Measurements from ENCODE around the gene CD200R1.

The CD200R1 gene, protein sequence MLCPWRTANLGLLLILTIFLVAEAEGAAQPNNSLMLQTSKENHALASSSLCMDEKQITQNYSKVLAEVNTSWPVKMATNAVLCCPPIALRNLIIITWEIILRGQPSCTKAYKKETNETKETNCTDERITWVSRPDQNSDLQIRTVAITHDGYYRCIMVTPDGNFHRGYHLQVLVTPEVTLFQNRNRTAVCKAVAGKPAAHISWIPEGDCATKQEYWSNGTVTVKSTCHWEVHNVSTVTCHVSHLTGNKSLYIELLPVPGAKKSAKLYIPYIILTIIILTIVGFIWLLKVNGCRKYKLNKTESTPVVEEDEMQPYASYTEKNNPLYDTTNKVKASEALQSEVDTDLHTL

DNA sequence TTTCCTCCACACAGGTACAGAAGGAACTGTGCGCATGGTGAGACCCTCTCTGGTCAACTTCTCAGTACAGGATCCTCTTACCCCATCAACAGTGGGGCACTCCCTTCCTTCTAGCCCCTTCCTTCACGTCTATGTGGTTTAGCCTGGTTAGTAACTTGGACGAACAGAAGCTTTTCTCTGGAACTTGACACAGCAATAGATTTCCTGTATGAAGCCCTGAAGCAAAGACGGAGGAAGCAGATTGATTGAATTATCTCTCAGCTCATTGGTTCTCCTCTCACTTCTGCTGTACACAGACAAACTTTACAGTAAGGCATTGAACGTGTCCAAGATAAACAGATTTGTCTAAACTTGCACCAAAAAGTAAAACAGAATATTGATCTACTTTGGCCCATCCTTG lies at the start of gene CD200R1:
CD200R1 (minus strand) TSS at position 210 of the 400 bp plus-strand sequence. CDS start 246 bp downstream, outside the sequence.
- DNase-seq, result no peak

DNA sequence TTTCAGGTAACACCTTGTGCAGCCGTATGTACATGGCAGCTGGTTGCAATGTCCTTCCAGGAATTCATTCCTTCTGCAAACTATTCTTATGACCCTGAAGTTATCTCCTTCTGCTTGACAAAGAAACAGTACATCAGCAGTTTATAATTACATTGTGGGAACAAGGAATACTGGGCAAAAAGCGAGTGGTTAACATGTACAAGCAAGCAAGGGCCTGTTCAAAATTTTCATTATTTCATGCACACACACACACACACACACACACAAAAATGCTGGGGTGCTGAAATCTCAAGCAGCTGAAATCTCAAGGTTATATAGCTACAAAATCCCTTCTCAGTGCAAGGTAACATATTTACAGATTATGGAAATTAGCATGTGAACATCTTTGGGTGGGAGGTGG lies 46.6 kb upstream of the CD200R1 start:
- no peak for DNase-seq

DNA sequence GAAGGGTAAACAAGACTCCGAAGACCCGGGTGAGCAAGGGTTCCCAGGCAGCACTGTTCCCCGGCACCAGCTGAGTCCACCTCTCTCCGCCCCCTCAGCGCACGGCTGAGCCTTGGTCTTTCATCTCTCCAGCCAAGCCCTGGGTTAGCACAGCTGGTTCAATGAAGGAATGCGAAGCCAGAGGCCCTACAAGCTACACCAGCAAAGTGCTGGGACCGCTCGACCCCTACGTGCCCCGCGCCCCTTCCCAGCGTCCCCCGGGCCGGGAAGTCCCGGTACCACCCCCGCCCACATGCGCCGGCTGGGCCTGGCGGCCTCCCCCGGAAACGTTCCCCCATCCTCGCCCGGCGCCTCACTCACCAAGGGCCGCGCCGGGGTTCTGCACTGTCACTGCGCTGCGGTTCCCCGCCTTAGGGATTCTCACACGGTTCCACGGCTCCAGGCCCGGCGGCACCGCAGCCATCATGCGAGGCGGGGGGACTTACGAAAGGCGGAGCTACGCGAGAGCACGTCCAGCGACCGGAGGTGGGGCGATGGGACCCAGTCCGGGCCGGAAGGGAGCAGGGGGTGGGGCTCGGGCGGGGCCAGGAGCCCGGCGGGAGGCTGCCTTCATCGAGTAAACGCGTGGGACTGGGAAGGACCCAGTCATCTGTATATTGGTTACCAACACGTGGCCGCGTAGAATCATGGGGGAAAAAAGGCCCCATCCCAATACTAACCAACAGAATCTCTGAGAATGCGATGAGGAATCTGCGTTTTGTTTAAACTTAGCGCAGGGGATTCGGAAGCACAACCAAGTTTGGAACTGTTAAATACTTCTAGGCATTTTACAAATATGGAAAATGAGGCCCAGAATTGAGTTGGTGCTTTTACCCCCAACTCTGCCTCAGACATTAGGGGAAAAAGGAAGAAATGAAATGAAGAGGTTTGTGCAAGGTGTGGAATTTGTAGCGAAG lies 44.6 kb upstream of the CD200R1 start:
- DNase-seq, result peak; percentile 38 to 98 (median 95)

DNA sequence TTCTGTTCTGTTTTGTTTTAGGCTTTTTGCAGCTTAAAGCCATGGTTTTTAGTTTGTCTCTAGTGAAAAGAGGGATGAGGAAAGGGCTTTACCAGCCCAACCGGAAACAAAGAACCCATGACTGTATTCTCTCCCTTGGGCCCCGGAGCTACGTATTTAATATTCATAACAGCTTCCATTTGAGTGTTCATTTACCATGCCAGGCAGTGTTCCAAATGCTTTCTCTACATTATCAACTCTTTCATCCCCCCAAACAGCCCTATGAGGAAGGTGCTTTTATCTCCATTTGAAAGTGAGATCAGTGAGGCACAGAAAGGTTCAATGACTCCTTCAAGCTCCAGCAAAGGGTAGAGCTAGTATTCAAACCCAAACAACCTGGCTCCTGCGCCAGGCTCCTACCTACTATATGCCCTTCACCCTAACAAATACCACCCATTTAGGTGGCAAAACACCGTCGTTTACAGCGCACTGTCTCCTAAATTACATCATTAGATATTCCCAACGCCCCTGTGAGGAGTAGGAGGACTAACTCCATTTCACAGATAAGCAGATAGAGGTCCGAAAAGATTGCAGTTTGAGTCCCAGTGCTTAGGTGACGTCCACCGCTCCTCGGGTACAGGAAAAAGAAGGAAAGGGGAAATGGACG lies 43.8 kb upstream of the CD200R1 start:
- peak in 3 of 14 donors; percentile 39 to 66 (median 42) for DNase-seq

DNA sequence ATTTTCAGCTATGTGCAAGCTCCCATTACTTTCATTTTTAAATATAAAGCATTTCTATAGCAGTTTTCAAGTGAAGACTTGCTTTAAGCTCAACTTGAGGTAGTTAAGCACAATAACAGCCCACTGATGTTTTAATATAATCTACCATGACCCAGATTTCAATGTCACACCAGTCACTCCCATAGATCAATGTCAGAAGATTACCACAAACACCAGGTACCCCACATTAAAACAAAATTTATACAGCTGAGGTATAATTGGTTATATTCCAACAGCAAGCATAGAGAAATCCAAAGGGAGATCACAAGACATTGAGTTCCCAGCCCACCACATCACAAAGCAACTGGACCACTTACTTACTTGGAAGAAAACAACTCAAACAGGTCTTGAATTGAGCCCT lies 38.7 kb upstream of the CD200R1 start:
- DNase-seq, result no peak

DNA sequence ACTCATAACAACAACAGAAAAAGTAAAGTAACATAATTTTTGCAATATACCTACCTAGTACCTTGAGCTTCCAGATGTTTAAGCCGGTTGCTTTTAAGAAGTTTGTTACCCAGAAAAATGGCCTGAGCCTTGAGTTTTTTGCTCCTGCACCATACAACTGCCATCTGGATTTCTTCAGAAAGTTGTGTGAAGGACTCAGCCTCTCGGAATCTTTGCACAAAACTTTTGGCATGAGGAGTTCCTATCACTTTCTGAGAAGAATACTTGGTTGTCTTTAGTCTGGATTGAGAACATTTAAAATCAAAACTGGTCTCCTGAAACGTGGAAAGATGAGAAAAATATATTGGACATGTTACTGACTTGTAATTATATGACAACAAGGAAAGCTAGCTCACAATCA lies 33.2 kb upstream of the CD200R1 start:
- no peak for DNase-seq

DNA sequence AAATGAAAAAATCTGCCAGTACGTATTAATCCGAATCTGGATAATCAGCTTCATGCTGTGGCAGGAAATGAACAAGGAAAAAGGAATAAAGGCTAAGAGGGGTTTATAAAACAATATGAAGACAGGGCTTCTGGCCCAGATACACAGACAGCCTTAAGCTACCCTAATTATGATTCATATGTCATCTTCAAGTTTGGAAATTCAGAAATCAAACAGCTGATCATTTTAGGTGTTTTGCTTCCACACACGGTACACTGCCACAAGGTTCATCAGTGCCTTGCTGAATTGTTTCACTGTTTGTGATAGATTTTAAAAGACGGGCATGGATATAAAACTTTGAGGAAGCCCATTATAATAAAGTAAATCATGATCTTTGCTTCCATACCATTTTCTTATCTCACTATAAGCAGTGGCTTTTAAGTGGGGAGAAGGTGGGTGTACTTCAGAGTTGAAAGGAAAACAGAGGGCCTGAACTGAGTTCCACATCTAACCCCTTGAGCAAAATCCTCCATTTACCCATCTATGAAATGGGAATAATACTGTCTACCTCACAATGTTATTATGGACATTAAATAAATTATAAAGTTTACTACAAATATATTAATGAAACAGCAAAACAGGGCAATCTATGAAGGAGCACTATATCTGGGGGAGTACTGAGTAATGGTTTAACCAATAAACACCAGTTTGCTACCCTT lies 31.6 kb upstream of the CD200R1 start:
- no peak for DNase-seq

DNA sequence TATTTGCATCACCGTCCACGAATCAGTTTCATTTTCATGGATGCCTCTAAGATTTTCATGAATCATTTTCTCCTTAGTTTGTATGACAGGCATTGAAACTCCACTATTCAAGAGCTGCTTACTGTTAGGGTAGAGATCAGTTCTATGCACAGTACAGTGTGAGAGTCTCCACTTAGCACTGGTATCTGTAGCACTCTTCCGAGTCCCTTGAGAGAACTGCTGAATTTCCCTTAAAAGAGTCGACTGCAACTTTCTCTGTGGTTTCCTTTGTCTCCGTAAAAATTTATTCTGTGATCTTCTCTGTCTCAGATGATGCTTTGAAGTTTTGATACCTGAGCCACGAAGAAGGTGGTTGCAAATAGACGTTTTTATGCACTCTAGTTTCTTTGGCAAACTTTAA lies 30.7 kb upstream of the CD200R1 start:
- no peak for DNase-seq

DNA sequence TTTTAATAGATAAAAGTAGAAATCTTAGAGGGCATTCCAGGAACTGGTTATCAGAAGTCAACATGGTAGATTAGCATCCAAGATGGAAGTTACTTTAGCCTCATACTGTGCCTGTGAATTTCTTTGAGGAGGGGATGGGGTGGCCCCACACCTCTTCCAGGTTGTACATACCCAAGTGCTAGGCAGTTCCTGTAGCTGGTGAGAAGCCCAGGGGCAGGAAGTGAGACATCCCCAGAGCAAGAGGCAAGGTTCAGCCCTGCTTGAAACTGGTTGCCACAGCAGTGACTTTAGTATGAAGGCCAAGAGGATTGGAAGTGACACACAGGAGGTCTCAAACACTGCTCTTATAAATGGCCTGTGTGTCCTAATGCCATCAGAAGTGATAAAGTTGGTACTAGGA lies 27.8 kb upstream of the CD200R1 start:
- no peak for DNase-seq

DNA sequence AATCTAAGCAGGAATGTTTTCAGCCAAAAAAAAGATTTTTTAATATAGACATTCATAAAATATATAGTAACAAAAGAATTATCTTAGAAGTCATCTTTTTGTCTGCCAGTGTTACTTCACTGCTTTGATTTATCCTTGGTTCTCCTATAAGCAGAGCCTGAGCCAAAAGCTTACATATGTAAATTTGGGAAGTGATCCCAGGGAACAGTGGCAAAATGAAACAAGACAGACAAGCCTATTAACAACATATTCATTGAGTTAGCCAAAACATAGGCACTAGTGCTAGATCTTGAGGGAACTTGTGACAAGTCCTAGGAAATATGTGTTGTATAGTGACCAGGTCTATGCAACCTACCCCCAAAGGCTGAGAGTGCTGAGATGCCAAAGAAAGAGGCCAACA lies 27.1 kb upstream of the CD200R1 start:
- DNase-seq, result no peak

DNA sequence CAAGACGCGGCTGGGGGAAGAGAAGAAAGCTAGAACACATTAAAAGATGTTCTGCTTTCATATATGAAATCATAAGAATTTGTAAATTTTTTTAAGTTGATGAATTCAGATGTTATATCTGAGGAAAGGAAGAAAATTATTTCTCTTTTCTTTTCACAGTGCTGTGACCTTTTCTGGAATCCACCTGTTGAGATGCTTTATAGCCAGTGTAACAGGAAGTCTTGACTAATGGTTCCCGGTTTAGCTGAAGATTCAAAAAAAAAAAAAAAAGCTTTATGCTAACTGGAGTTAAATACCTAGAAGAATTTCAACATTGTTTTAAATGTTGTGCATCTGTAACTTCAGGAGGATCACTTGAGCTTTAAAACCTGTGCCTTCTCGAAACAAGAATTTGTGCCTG lies 25.8 kb upstream of the CD200R1 start:
- no peak for DNase-seq

DNA sequence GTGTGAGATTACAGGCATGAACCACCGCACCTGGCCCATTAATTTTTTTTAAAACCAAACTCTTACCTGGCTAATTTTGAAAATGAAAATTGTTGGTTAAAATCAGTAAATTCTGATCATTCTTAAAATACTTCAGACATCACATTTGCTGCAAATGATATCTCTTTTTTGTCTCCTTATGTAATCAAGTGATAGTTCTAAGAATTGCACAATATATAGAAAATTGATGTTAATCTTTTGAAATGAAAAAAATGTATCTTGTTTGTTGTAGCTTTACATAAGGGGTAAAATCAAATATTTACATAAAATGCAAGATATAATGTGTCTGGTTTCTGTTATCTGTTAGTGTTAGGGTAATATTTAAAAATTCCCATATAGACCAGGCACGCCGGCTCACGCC lies 20.9 kb upstream of the CD200R1 start:
- no peak for DNase-seq

DNA sequence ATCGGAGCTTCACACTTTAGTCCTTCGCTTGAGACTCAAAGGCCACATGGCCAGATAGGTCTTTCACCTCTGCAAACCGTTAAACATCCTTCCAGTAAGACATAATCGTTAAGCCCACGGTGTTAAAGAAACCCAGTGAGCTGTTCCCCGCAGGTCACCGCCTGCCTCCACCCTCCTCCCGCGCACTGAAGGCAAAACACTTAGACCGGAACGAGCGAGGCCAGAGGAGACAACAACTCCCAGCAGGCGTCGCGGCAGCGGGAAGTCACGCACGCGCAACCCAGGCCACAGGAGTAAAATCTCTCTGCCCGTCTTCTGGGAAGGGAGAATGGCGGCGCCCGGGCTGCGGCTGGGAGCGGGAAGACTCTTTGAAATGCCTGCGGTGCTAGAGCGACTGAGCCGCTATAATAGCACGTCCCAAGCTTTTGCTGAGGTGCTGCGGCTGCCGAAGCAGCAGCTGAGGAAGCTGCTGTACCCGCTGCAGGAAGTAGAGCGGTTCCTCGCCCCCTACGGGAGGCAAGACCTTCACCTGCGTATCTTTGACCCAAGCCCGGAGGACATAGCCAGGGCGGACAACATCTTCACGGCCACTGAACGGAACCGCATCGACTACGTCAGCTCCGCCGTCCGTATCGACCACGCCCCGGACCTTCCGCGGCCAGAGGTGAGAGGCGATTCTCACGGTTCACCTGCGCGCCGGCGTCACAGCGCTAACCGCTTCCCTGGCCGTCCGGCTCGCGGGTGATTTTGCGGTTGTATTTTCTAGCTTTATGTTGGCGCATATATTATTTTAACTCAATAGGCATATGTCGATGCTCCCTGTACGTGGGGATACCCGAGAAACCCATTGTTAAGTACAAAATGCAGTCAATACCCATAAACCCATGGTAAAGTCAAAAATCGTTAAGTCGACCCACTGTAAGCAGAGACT lies 16.0 kb upstream of the CD200R1 start, which contains the start of gene GTPBP8:
GTPBP8 (plus strand) TSS at position 313 of the 931 bp plus-strand sequence; CDS start at position 329, 16 bp downstream.
- DNase-seq, result peak; percentile 47 to 95 (median 86)

DNA sequence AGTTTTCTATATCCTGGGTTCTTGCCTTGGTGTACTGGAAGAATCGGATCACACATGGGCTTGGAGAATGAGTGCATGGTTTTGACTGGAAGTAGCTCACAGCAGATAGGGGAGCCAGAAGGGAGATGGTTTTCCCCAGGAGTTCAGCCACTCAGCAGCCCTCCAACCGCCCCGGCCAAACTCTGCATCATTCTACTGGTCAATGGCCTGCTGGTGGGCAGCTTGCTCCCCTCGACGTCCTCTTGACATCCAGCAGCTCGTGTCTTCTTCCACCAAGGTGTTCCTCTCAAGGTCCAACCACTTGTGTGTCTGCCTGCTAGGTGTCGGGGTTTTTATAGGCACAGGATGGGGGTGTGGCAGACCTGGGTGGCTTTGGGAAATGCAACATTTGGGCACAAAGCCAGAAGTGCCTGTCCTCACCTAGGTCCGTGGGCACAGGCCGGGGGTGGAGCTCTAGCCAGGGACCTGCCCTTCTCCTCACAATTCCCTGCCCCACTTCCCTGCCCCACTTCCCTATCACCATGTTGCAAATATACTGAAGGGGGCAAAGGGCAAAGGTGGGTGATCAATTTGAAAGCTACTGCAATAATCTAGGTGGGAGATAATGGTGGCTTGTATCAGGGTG lies 12.9 kb upstream of the CD200R1 start:
- no peak for DNase-seq

DNA sequence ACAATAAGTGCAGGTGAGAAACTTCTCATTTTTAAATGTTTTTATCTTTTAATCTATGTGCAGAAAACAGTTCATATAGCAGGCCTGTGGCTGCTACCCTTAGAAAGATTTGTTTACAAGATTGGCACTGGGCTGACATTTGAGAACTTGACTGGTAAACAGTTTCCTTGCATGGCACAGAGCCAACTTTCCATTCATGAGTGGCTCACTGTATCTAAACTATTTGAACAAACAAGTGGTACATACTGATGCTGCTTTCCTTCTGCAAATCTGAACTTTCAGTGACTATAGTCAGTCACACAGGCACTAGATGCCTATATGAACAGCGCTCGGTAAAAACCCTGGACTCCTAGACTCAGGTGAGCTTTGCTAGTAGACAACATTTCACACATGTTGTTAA lies 9.6 kb upstream of the CD200R1 start:
- no peak for DNase-seq

DNA sequence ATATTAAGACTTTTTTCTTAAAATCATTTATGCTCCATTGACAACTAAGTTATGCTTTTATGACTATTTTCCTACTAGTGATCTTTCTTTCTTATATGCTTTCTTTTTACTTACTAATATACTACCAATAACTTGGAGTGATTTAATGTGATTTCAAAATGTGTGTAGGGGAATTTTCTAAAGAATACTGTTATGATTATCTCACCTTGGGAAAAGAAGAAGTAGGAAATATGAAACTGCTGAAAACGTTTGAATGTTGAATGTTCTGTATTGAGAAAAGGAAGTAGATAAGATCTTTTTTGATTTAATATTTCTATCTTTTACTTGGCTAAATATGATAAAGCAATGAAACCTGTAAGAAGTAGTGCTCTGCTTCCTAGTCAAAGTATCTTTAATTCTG lies 7.8 kb upstream of the CD200R1 start:
- DNase-seq, result no peak

DNA sequence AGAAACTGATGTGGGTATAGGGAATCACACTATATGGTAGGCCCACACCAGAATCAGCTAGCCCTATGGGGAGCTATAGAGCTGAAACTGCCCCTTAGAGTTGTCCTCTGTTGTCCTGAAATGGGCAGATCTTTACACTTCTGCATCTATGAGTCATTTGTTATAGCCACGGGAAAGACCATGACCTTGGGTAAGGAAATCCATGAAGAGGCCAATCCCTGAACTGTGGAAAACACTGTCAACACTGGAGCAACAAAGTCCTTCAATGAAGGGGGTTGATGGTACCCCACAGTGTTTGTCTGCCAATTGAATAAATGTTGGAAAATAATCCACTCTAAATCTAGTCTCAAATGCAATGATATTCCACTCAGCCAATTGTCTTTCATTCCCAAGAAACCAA lies 5.2 kb upstream of the CD200R1 start:
- DNase-seq, result no peak

DNA sequence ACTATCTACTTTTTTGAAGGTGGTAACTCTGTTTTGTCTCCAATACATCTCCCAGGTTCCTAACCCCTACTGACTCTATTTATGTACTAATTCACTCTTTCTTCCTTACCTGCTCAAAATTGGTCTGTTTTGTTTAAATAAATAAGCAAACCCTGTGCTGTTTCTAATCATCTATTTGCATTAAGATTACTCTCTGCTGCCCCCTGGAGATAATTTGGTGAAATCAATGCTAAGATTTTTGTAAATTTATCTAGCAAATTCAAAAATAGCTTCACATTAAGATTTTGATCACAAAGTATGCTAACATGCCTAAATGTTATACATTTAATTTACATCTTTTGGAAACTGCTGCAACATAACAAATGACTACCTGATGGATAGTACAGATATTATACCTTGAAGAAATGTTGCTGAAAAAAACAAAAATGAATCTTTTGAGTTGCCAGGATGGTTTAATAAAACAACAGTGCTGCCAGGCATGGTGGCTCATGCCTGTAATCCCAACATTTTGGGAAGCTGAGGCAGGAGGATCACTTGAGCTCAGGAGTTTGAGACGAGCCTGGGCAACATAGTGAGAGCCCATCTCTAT lies 4.4 kb upstream of the CD200R1 start:
- DNase-seq, result no peak

DNA sequence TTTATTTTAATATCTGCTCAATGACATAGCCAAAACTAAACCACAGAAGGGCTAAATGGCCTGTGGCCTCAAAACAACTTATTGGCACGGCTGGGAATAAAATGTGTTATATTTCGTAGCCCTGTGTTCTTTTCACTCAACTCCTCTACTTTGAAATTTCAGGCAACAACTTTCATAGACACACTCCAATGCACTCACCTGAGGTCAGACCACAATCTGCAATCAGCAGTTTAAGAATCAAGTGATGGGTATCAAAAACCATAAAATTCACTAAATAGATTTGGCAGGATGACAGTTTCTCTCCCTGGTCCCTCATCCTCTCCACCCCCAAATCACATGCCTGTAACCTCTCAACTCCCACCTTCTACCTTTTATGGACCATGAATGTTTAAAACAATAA lies 2.0 kb upstream of the CD200R1 start:
- no peak for DNase-seq

DNA sequence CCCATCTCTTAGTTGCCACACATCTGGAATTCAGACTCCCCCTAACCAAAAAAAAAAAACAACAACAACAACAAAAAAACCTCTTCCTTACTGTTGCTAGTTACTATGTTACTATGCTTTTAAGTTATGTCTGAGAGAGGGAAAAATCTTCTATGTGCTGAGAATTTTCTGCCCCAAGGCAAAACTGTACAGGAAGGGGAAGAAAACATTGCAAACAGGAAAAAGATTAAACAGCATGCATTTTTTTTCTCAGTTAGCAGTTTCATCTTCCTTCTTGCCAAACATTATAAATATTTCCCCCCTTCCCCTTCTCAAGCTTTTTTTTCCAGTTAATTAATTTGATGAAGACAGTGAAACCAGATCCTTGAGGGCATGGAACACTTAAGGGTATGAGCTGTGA lies 1.1 kb upstream of the CD200R1 start:
- DNase-seq, result no peak
